HUES48 (cell line): Measurements from ENCODE around the gene DPP3.

ENCODE experiments used
- H3K27ac ChIP-seq: one replicate; pipeline ENCODE4 v1.7.0; 2013; ENCODE audit warnings: low read depth, low read length, inconsistent platforms
- H3K27me3 ChIP-seq: 2 replicates; pipeline ENCODE4 v1.6.1; 2013; ENCODE audit warnings: mild to moderate bottlenecking, low read length; ENCODE audit not compliant: control insufficient read depth, insufficient read depth
- H3K36me3 ChIP-seq: 2 replicates; pipeline ENCODE4 v1.6.1; 2013; ENCODE audit warnings: low read length; ENCODE audit not compliant: control insufficient read depth, insufficient read depth
- H3K4me1 ChIP-seq: 2 replicates; pipeline ENCODE4 v1.6.1; 2013; ENCODE audit warnings: mild to moderate bottlenecking, low read length; ENCODE audit not compliant: control insufficient read depth, insufficient read depth
- H3K4me3 ChIP-seq: 2 replicates; pipeline ENCODE4 v1.5.1; 2013; ENCODE audit warnings: mild to moderate bottlenecking, low read depth, low read length
- H3K9ac ChIP-seq: 2 replicates; pipeline ENCODE4 v1.6.1; 2013; ENCODE audit warnings: mild to moderate bottlenecking, low read depth, low read length, moderate library complexity
- H3K9me3 ChIP-seq: 2 replicates; pipeline ENCODE4 v1.6.1; 2013; ENCODE audit warnings: low read length; ENCODE audit not compliant: control insufficient read depth, insufficient read depth

DPP3 gene

GRCh38 chr11:66464916-66465315 lies 15.3 kb upstream of the DPP3 start:
- Histone ChIP-seq H3K9ac (no peak overlapping the region), H3K4me1 (peaks cover 20% of the 10 kb centered on the region), H3K36me3 (no peaks in the 10 kb centered on the region), H3K27ac (no peak overlapping the region), H3K27me3 (no peaks in the 10 kb centered on the region), H3K9me3 (peaks cover 8% of the 10 kb centered on the region; the same call in 1 of the 2 replicates), H3K4me3 (no peak overlapping the region; the same call in 1 of the 2 replicates)

- H3K4me1 ChIP-seq = peaks cover 22% of the 10 kb centered on the region
- H3K9me3 ChIP-seq = peaks cover 8% of the 10 kb centered on the region; the same call in 1 of the 2 replicates
- no peaks in the 10 kb centered on the region for H3K36me3 ChIP-seq
- peak overlapping the region; percentile 73 for H3K4me3 ChIP-seq
- H3K27me3 ChIP-seq = no peaks in the 10 kb centered on the region
- no peak overlapping the region for H3K27ac ChIP-seq
- no peak overlapping the region for H3K9ac ChIP-seq
These were observed 14.6 kb upstream of the DPP3 start for GRCh38 chr11:66465373-66466224.

DNA sequence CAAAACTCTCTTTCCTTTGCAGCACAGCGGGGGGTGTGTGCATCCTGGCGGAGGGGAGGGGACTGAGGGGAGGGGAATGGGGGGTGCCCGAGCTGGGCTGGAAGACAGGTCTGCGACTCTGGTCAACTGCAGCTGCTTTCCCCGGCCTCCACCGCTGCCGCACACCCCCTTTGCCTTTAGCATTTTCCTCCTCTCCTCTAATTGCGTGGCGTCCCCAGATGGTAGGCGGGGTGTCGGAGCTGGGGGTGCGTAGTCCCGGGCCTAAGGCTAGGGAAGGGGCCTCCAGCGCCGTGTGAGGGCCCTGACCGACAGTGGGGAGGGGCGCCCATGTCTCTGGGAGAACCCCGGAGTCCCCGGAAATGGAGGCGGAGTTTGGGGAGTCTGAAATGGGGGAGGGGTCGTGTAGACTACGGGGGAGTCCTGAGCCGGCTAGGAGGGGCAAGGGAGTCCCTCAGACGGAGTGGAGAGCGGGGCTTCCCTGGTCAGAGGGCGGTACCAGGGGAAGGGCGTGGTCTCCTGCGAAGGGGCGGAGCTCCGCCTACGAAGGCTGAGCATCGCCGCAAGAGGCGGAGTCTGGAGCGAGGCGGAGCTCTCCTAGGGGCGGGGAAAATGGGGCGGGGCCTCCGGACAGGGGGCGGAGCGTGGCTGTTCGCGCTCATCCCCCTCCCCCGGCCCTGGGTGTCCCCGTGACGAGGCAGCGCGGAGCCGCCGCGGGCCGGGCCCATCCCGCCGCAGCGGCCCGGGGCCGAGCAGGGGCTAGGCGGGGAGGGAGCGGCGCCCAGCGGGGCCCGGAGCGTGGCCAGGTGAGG lies 13.8 kb upstream of the DPP3 start, which contains the start of gene PELI3:
Gene PELI3 (plus strand): TSS at position 681 of the 809 bp plus-strand sequence. CDS start 1,224 bp downstream, outside the sequence.
- peak within 1 kb of the TSS; percentile 67 for H3K27ac ChIP-seq
- no peaks in the 10 kb centered on the region for H3K27me3 ChIP-seq
- H3K4me3 ChIP-seq = peak within 1 kb of the TSS; percentile 73
- peaks cover 22% of the 10 kb centered on the region for H3K4me1 ChIP-seq
- peak within 1 kb of the TSS; percentile 32; the same call in 1 of the 2 replicates for H3K9ac ChIP-seq
- H3K36me3 ChIP-seq = peaks cover 2% of the 10 kb centered on the region; the same call in 1 of the 2 replicates
- peaks cover 8% of the 10 kb centered on the region; the same call in 1 of the 2 replicates for H3K9me3 ChIP-seq

GRCh38 chr11:66467034-66467659 lies 13.1 kb upstream of the DPP3 start:
- H3K9me3 ChIP-seq = peaks cover 8% of the 10 kb centered on the region; the same call in 1 of the 2 replicates
- H3K27me3 ChIP-seq = no peaks in the 10 kb centered on the region
- peaks cover 22% of the 10 kb centered on the region for H3K4me1 ChIP-seq
- H3K27ac ChIP-seq = no peak overlapping the region
- H3K36me3 ChIP-seq = peaks cover 4% of the 10 kb centered on the region; the same call in 1 of the 2 replicates
- H3K4me3 ChIP-seq = peak overlapping the region; percentile 73
- peak overlapping the region; percentile 10; the same call in 1 of the 2 replicates for H3K9ac ChIP-seq

DNA sequence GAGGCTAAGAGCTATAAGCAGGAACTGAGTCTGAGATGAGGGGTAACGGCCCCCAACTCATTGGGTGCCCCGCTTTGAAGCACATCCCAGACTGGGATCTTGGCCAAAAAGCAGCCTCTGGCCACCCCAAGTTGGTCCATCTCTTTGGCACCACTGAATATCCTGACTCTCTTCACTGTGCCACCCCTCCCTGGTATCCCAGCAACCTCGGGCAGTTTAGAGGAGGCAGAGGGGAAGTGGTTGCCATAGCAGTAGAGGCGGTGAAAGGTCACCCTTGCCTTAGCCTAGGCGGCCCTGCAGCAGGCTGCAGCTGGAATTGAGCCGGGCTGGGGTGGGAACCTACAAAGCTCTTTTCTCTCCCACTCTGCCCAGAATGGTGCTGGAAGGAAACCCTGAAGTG lies 12.5 kb upstream of the DPP3 start:
- peaks cover 10% of the 10 kb centered on the region for H3K36me3 ChIP-seq
- H3K4me3 ChIP-seq = peak overlapping the region; percentile 73; the same call in 1 of the 2 replicates
- no peak overlapping the region for H3K27ac ChIP-seq
- peaks cover 3% of the 10 kb centered on the region; the same call in 1 of the 2 replicates for H3K9me3 ChIP-seq
- H3K4me1 ChIP-seq = peaks cover 22% of the 10 kb centered on the region
- H3K27me3 ChIP-seq = no peaks in the 10 kb centered on the region
- no peak overlapping the region for H3K9ac ChIP-seq

DNA sequence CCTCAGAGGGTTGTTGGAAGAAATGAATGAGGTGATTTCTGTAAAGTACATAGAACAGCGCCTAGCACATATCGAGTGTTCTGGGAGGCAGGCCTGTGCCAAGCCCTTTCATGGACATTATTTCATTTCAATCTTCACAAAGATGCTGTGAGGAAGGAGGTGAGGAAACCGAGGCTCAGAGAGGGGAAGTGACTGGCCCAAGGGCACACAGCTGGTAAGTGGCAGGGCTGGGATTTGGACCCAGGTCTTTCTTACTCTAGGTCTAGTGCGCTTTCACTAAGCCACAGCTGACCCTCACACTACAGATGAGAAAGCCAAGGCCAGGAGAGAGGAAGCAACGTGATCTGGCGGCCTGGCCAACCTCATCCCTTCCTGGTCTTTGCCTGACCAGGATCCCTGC lies 11.5 kb upstream of the DPP3 start:
- H3K36me3 ChIP-seq = peaks cover 19% of the 10 kb centered on the region
- no peak overlapping the region for H3K9ac ChIP-seq
- no peaks in the 10 kb centered on the region for H3K27me3 ChIP-seq
- no peak overlapping the region for H3K4me3 ChIP-seq
- H3K4me1 ChIP-seq = peaks cover 22% of the 10 kb centered on the region
- no peaks in the 10 kb centered on the region for H3K9me3 ChIP-seq
- no peak overlapping the region for H3K27ac ChIP-seq

DNA sequence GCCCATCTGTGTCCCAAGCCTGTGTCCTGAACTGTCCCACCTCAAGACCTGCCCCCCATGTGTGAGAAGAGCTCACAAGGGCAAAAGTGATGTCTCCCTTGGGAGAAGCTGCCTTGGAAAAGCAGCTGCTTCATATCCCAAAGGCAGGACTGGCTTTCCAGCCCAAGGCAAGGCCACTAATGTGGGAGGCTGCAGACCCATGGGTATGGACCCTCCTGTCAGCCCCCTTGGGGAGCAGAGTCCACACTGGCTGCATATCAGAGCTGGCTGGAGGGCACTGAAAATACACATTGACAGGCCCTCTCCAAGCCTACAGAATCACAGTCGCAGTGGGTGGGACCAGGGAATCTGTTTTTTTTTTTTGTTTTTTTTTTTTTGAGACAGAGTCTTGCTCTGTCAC lies 10.8 kb upstream of the DPP3 start:
- H3K4me3 ChIP-seq = no peak overlapping the region
- peaks cover 26% of the 10 kb centered on the region for H3K36me3 ChIP-seq
- H3K27ac ChIP-seq = no peak overlapping the region
- no peaks in the 10 kb centered on the region for H3K27me3 ChIP-seq
- no peak overlapping the region for H3K9ac ChIP-seq
- H3K4me1 ChIP-seq = peaks cover 22% of the 10 kb centered on the region
- no peaks in the 10 kb centered on the region for H3K9me3 ChIP-seq

DNA sequence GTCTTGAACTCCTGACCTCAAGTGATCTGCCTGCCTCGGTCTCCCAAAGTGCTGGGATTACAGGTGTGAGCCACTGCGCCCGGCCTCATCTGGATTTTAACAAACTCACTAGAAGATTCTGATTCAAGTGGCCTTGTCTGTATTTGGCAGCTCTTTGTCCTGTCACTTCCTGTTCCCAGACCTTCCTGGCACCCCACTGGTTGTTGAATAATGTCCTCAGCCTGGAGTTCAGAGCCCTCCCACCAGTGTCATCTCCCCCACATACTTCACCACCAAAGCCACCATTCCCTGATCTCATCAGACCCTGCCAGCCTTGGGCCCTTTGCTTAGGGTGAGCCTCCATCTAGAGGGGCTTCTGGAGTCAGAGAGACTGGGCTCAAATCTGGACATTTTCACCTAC lies 10.2 kb upstream of the DPP3 start:
- H3K27me3 ChIP-seq = no peaks in the 10 kb centered on the region
- H3K4me3 ChIP-seq = no peak overlapping the region

GRCh38 chr11:66471142-66471541 lies 9.1 kb upstream of the DPP3 start:
- H3K27me3 ChIP-seq = no peaks in the 10 kb centered on the region
- H3K4me3 ChIP-seq = no peak overlapping the region
- no peak overlapping the region for H3K9ac ChIP-seq
- peaks cover 27% of the 10 kb centered on the region for H3K36me3 ChIP-seq
- H3K27ac ChIP-seq = no peak overlapping the region
- no peaks in the 10 kb centered on the region for H3K9me3 ChIP-seq
- peaks cover 10% of the 10 kb centered on the region; the same call in 1 of the 2 replicates for H3K4me1 ChIP-seq

More for the DNA sequence above, 10.2 kb upstream of the DPP3 start:
- peaks cover 27% of the 10 kb centered on the region for H3K36me3 ChIP-seq
- H3K9me3 ChIP-seq = no peaks in the 10 kb centered on the region
- no peak overlapping the region for H3K9ac ChIP-seq
- peaks cover 18% of the 10 kb centered on the region for H3K4me1 ChIP-seq
- H3K27ac ChIP-seq = peak overlapping the region; percentile 39

DNA sequence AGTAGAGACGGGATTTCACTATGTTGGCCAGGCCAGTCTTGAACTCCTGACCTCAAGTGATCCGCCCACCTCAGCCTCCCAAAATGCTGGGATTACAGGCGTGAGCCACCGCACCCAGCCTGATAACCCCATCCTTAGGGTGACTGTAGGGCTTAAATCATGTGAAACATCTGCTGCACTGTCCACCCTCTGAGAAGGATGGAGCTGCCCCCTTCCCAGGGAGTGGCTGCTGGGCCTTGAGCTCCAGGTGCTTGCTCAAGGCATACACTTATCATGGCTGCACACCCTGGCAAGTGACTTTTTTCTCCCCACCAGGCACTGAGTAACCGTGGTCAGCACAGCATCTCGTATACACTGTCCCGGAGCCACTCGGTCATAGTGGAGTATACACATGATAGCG lies 8.2 kb upstream of the DPP3 start:
- Histone ChIP-seq H3K4me3 (no peak overlapping the region), H3K9ac (no peak overlapping the region), H3K9me3 (no peaks in the 10 kb centered on the region), H3K4me1 (peaks cover 10% of the 10 kb centered on the region; the same call in 1 of the 2 replicates), H3K27me3 (no peaks in the 10 kb centered on the region), H3K36me3 (peaks cover 27% of the 10 kb centered on the region), H3K27ac (no peak overlapping the region)
